HepG2 (cell line): ENCODE measurements around the gene ADAMTS16. TPM values are rescaled to one million over a fixed set of nuclear protein-coding genes. Genes with fewer than 3 reads are reported as not detected.
A peak's percentile ranks its signal among the peaks of the same experiment; 100 is the strongest.

Experiments used
- AFF4 ChIP-seq: sonication (generic); formaldehyde crosslinking; IDR thresholded peaks from 2 replicates; pipeline ENCODE4 v1.4.0; 2020; ENCODE audit warnings: missing genetic modification reagents
- ATF1 ChIP-seq: IDR thresholded peaks from 2 replicates; pipeline ENCODE4 v1.6.1; 2016; ENCODE audit warnings: mild to moderate bottlenecking, control low read depth
- E2F2 ChIP-seq: sonication (generic); formaldehyde crosslinking; IDR thresholded peaks from 2 replicates; pipeline ENCODE4 v1.4.0; 2020; ENCODE audit warnings: missing genetic modification reagents, borderline replicate concordance
- GFI1 ChIP-seq: sonication (generic); formaldehyde crosslinking; IDR thresholded peaks from 2 replicates; pipeline ENCODE4 v1.5.0; 2020; ENCODE audit warnings: missing genetic modification reagents, mild to moderate bottlenecking, borderline replicate concordance
- JUND ChIP-seq: sonication (generic); formaldehyde crosslinking; IDR thresholded peaks from 2 replicates; pipeline ENCODE4 v1.8.0; 2022; ENCODE audit warnings: mild to moderate bottlenecking, missing genetic modification reagents
- POGK ChIP-seq: sonication (generic); formaldehyde crosslinking; conservative IDR thresholded peaks from 2 replicates; pipeline ENCODE4 v1.8.0; 2022; ENCODE audit warnings: mild to moderate bottlenecking, moderate library complexity, missing genetic modification reagents
- STAT6 ChIP-seq: sonication (generic); formaldehyde crosslinking; IDR thresholded peaks from 2 replicates; pipeline ENCODE4 v1.4.0; 2020; ENCODE audit warnings: missing genetic modification reagents, mild to moderate bottlenecking, borderline replicate concordance
- TCF7 ChIP-seq: sonication (generic); IDR thresholded peaks from 2 replicates; pipeline ENCODE4 v1.6.1; 2016; ENCODE audit warnings: antibody characterized with exemption, low read depth
- TEF ChIP-seq: sonication (generic); formaldehyde crosslinking; IDR thresholded peaks from 2 replicates; pipeline ENCODE4 v1.5.0; 2020; ENCODE audit warnings: missing genetic modification reagents
- ZNF207 ChIP-seq: fragments of 450-650 bp; IDR thresholded peaks from 2 replicates; pipeline ENCODE4 v1.6.1; 2016; ENCODE audit warnings: antibody characterized with exemption, borderline replicate concordance
- ZNF460 ChIP-seq: sonication (generic); formaldehyde crosslinking; IDR thresholded peaks from 2 replicates; pipeline ENCODE4 v1.5.1; 2020; ENCODE audit warnings: missing genetic modification reagents, mild to moderate bottlenecking, borderline replicate concordance
- ZNF468 ChIP-seq: sonication (generic); formaldehyde crosslinking; IDR thresholded peaks from 2 replicates; pipeline ENCODE4 v1.8.0; 2022; ENCODE audit warnings: mild to moderate bottlenecking, moderate library complexity, missing genetic modification reagents
- ZNF552 ChIP-seq: sonication (generic); formaldehyde crosslinking; IDR thresholded peaks from 2 replicates; pipeline ENCODE4 v1.9.0; 2022; ENCODE audit warnings: missing genetic modification reagents, mild to moderate bottlenecking, borderline replicate concordance
- ZNF577 ChIP-seq: sonication (generic); formaldehyde crosslinking; IDR thresholded peaks from 2 replicates; pipeline ENCODE4 v1.4.0; 2020; ENCODE audit warnings: mild to moderate bottlenecking, low read depth, missing genetic modification reagents, borderline replicate concordance
- ZNF704 ChIP-seq: sonication (generic); formaldehyde crosslinking; IDR thresholded peaks from 2 replicates; pipeline ENCODE4 v1.8.1; 2023; ENCODE audit warnings: mild to moderate bottlenecking, inconsistent platforms, moderate library complexity, missing genetic modification reagents, borderline replicate concordance
- ZNF709 ChIP-seq: sonication (generic); formaldehyde crosslinking; IDR thresholded peaks from 2 replicates; pipeline ENCODE4 v1.5.0; 2020; ENCODE audit warnings: mild to moderate bottlenecking, missing genetic modification reagents
- ZNF720 ChIP-seq: sonication (generic); formaldehyde crosslinking; IDR thresholded peaks from 2 replicates; pipeline ENCODE4 v1.4.0; 2020; ENCODE audit warnings: missing genetic modification reagents
- ZNF747 ChIP-seq: sonication (generic); formaldehyde crosslinking; IDR thresholded peaks from 2 replicates; pipeline ENCODE4 v1.8.1; 2023; ENCODE audit warnings: missing genetic modification reagents, mild to moderate bottlenecking, borderline replicate concordance
- ZNF841 ChIP-seq: sonication (generic); formaldehyde crosslinking; IDR thresholded peaks from 2 replicates; pipeline ENCODE4 v1.8.1; 2023; ENCODE audit warnings: missing genetic modification reagents, borderline replicate concordance
- polyA plus RNA-seq, 8 experiments: library from polyadenylated mRNA; depleted of rRNA in 3 of 8; stranded (reverse) in 7 of 8; unstranded in 1 of 8; fragments of >200 nt; fragmentation: Illumina TruSeq in 4 of 8; extraction: Trizol in 4 of 8; gene quantifications; 2 replicates each; pipeline versions ENCODE4 v1.2.1 to v1.2.3, GENCODE V29; 2011 to 2016; ENCODE audit warnings: low read depth in 4 of 8, missing spikeins in 1 of 8, mixed read lengths in 1 of 8; ENCODE audit not compliant: insufficient read depth in 1 of 8
- total RNA-seq, 5 experiments: library from RNA; depleted of rRNA; stranded (reverse); fragments of >200 nt; fragmentation: Illumina TruSeq; extraction: Trizol; gene quantifications; 2 replicates each; pipeline ENCODE4 v1.2.3, GENCODE V29; 2016; ENCODE audit warnings: low read depth in 1 of 5

The ADAMTS16 gene
- total and polyA plus RNA-seq, 2 of the 13 experiments (the other 11 are each of a cell fraction or from before 2014, with no cell fraction given): 0.02 to 0.03 TPM

GRCh38 chr5:5350101-5350500 is 210.0 kb downstream of the ADAMTS16 start (continued):
- TF ChIP-seq ZNF747: no peak
- no peak for TF ChIP-seq ZNF552
- no peak for TF ChIP-seq ZNF704 (CRISPR knock-in tag)
- no peak for TF ChIP-seq E2F2 (CRISPR knock-in tag)
- TF ChIP-seq TEF (CRISPR knock-in tag): no peak
- no peak for TF ChIP-seq GFI1 (CRISPR knock-in tag)
- no peak for TF ChIP-seq ZNF468 (CRISPR knock-in tag)
- TF ChIP-seq STAT6 (CRISPR knock-in tag): no peak
- TF ChIP-seq ATF1 (CRISPR knock-in tag): no peak
- no peak for TF ChIP-seq POGK
- TF ChIP-seq TCF7: peak; percentile 12; the same call in 1 of the 2 replicates
- TF ChIP-seq ZNF709 (CRISPR knock-in tag): no peak
- no peak for TF ChIP-seq ZNF841
- TF ChIP-seq ZNF460: no peak
- TF ChIP-seq ZNF207: no peak
- TF ChIP-seq AFF4 (CRISPR knock-in tag): no peak
- 0 out of 2 replicates have a peak, but pooled peaks have one; percentile 40 for TF ChIP-seq JUND (CRISPR knock-in tag)
- TF ChIP-seq ZNF720: no peak
- no peak for TF ChIP-seq ZNF577 (CRISPR knock-in tag)
